GM10266 (cell line): ENCODE data around the gene ROPN1B.

Experiments used
- DNase-seq: peaks from one replicate; pipeline ENCODE4 v3.0.0; 2012; ENCODE audit errors: extremely low spot score
- CTCF ChIP-seq: IDR thresholded peaks from 2 replicates; pipeline ENCODE4 v1.5.1; 2012; ENCODE audit warnings: mild to moderate bottlenecking, low read depth; ENCODE audit not compliant: control insufficient read depth, insufficient read depth; ENCODE audit errors: missing control alignments

The ROPN1B gene

DNA sequence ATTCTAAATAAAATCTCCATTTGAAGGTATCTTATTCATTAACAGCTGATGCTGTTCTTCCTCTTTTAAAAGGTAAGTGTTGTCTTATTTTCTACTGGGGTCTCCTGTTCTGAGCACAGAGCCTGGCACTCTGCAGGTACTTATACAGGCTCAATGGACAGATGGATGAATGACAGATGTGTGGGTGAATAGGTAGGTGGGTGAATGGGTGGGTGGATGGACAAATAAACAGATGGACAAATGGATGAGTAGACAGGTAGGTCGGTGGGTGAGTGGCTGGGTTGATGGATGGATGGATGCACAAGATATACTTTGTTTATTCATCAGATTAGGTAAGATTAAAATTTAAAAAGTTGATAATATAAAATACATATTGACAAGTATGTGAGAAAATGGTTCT, 61.5 kb downstream of the ROPN1B start:
- DNase-seq, result no peak
- TF ChIP-seq CTCF, result no peak

GRCh38 chr3:126031981-126032471, 63.0 kb downstream of the ROPN1B start:
- no peak for TF ChIP-seq CTCF

More at GRCh38 chr3:126031981-126032471, 63.0 kb downstream of the ROPN1B start:
- DNase-seq, result no peak
